Neural progenitor cell (in vitro differentiated cells): ENCODE results near the gene FARS2. TPM values are rescaled to one million over a fixed set of nuclear protein-coding genes. Genes with fewer than 3 reads are reported as not detected.

Experiments
- DNase-seq: peaks from one replicate; pipeline ENCODE4 v3.0.0-alpha.2; 2016; ENCODE audit warnings: low spot score
- H2AFZ ChIP-seq: fragments of 200-600 bp; sonication (generic); replicated peaks from 2 replicates; pipeline ENCODE4 v1.6.1; 2016; ENCODE audit warnings: antibody characterized with exemption
- H3F3A ChIP-seq: fragments of 200-600 bp; sonication (generic); 2 replicates; pipeline ENCODE4 v1.6.1; 2016; ENCODE audit warnings: antibody characterized with exemption, low read depth
- H3K27ac ChIP-seq: fragments of 200-600 bp; sonication (generic); 2 replicates; pipeline ENCODE4 v1.5.1; 2016; ENCODE audit warnings: mild to moderate bottlenecking
- H3K27me3 ChIP-seq: fragments of 200-600 bp; sonication (generic); 2 replicates; pipeline ENCODE4 v1.6.1; 2016; ENCODE audit warnings: mild to moderate bottlenecking, moderate library complexity
- H3K36me3 ChIP-seq: fragments of 200-600 bp; sonication (generic); 2 replicates; pipeline ENCODE4 v1.5.1; 2016
- H3K4me1 ChIP-seq: fragments of 200-600 bp; sonication (generic); 2 replicates; pipeline ENCODE4 v1.6.1; 2016; ENCODE audit warnings: mixed run types
- H3K4me2 ChIP-seq: fragments of 200-600 bp; sonication (generic); 2 replicates; pipeline ENCODE4 v1.6.1; 2016
- H3K4me3 ChIP-seq: fragments of 200-600 bp; sonication (generic); 2 replicates; pipeline ENCODE4 v1.5.1; 2016
- H3K79me2 ChIP-seq: fragments of 200-600 bp; sonication (generic); 2 replicates; pipeline ENCODE4 v1.6.1; 2016; ENCODE audit warnings: low read depth
- H3K9ac ChIP-seq: fragments of 200-600 bp; sonication (generic); 2 replicates; pipeline ENCODE4 v1.6.1; 2016
- H3K9me3 ChIP-seq: fragments of 200-600 bp; sonication (generic); 2 replicates; pipeline ENCODE4 v1.5.1; 2016; ENCODE audit warnings: low read depth
- H4K20me1 ChIP-seq: fragments of 200-600 bp; sonication (generic); 2 replicates; pipeline ENCODE4 v1.6.1; 2016; ENCODE audit warnings: low read depth
- H3K27ac Mint-ChIP-seq: 3 replicates; pipeline ENCODE4 v1.8.0; 2021; ENCODE audit warnings: mixed read lengths
- H3K27me3 Mint-ChIP-seq: 2 replicates; pipeline ENCODE4 v1.8.0; 2022; ENCODE audit warnings: low read depth, mild to moderate bottlenecking, inconsistent platforms, moderate library complexity, mixed read lengths; ENCODE audit not compliant: insufficient read depth
- H3K36me3 Mint-ChIP-seq: 3 replicates; pipeline ENCODE4 v1.8.0; 2021; ENCODE audit warnings: mixed read lengths
- H3K4me1 Mint-ChIP-seq: 3 replicates; pipeline ENCODE4 v1.8.0; 2021; ENCODE audit warnings: mixed read lengths
- H3K4me3 Mint-ChIP-seq: 3 replicates; pipeline ENCODE4 v1.8.0; 2021; ENCODE audit warnings: mild to moderate bottlenecking, moderate library complexity, mixed read lengths
- H3K9me3 Mint-ChIP-seq: 3 replicates; pipeline ENCODE4 v1.8.0; 2020; ENCODE audit warnings: mixed read lengths
- CTCF ChIP-seq: fragments of 200-600 bp; sonication (generic); IDR thresholded peaks from 2 replicates; pipeline ENCODE4 v1.5.1; 2017; ENCODE audit warnings: antibody characterized with exemption, mild to moderate bottlenecking
- EZH2 ChIP-seq: fragments of 200-600 bp; sonication (generic); IDR thresholded peaks from 2 replicates; pipeline ENCODE4 v1.6.1; 2017; ENCODE audit warnings: antibody characterized with exemption, mild to moderate bottlenecking, moderate library complexity
- EZH2phosphoT487 ChIP-seq: fragments of 200-600 bp; sonication (generic); IDR thresholded peaks from 2 replicates; pipeline ENCODE4 v1.6.1; 2017; ENCODE audit warnings: antibody characterized with exemption
- total RNA-seq: library from RNA; depleted of rRNA; stranded (reverse); fragments of >200 nt; gene quantifications from 2 replicates; pipeline ENCODE4 v1.2.3, GENCODE V29; 2015; ENCODE audit warnings: low replicate concordance

The FARS2 gene
- total RNA-seq, 1 donor from 2014 or later: 10.8 TPM

GRCh38 chr6:5285081-5285480 is 23.8 kb downstream of the FARS2 start:
- Histone ChIP-seq H3K27me3 (no peaks in the 10 kb centered on the region), H4K20me1 (peaks cover 4% of the 10 kb centered on the region), H3K4me2 (no peak overlapping the region), H3K4me1 (no peaks in the 10 kb centered on the region), H3K79me2 (peaks cover 9% of the 10 kb centered on the region), H3K9me3 (no peaks in the 10 kb centered on the region), H3K4me3 (no peak overlapping the region), H2AFZ (no peak overlapping the region), H3K36me3 (no peaks in the 10 kb centered on the region), H3K9ac (no peak overlapping the region), H3F3A (no peaks in the 10 kb centered on the region), H3K27ac (no peak overlapping the region)
- no peak for DNase-seq
- H3K27me3 Mint-ChIP-seq: peaks cover 2% of the 10 kb centered on the region
- H3K27ac Mint-ChIP-seq: no peak overlapping the region
- H3K9me3 Mint-ChIP-seq: no peaks in the 10 kb centered on the region
- H3K4me1 Mint-ChIP-seq: peaks cover 9% of the 10 kb centered on the region
- no peak for TF ChIP-seq CTCF
- no peak for TF ChIP-seq EZH2
- TF ChIP-seq EZH2phosphoT487: no peak
- H3K4me3 Mint-ChIP-seq: no peak overlapping the region
- H3K36me3 Mint-ChIP-seq: no peaks in the 10 kb centered on the region

GRCh38 chr6:5285526-5285925 is 24.2 kb downstream of the FARS2 start:
- no peaks in the 10 kb centered on the region for H3K4me1 ChIP-seq
- no peak overlapping the region for H2AFZ ChIP-seq
- no peak for TF ChIP-seq EZH2phosphoT487
- no peak overlapping the region for H3K4me2 ChIP-seq
- Mint-ChIP-seq H3K27me3 (peaks cover 2% of the 10 kb centered on the region), H3K4me3 (no peak overlapping the region), H3K36me3 (no peaks in the 10 kb centered on the region), H3K4me1 (peaks cover 9% of the 10 kb centered on the region), H3K27ac (no peak overlapping the region), H3K9me3 (no peaks in the 10 kb centered on the region)
- peaks cover 9% of the 10 kb centered on the region for H3K79me2 ChIP-seq
- H3K27me3 ChIP-seq: no peaks in the 10 kb centered on the region
- no peaks in the 10 kb centered on the region for H3K9me3 ChIP-seq
- H3K27ac ChIP-seq: no peak overlapping the region
- no peak for DNase-seq
- H3K9ac ChIP-seq: no peak overlapping the region
- no peaks in the 10 kb centered on the region for H3K36me3 ChIP-seq
- peaks cover 4% of the 10 kb centered on the region for H4K20me1 ChIP-seq
- H3K4me3 ChIP-seq: no peak overlapping the region
- no peaks in the 10 kb centered on the region for H3F3A ChIP-seq

GRCh38 chr6:5286780-5287179 is 25.5 kb downstream of the FARS2 start:
- Histone ChIP-seq H3K27me3 (no peaks in the 10 kb centered on the region), H3K4me2 (no peak overlapping the region), H3K27ac (no peak overlapping the region), H3K79me2 (peaks cover 9% of the 10 kb centered on the region), H3K9me3 (no peaks in the 10 kb centered on the region), H3K9ac (no peak overlapping the region), H3K4me3 (no peak overlapping the region), H3F3A (no peaks in the 10 kb centered on the region), H2AFZ (no peak overlapping the region), H4K20me1 (peaks cover 4% of the 10 kb centered on the region), H3K4me1 (no peaks in the 10 kb centered on the region), H3K36me3 (no peaks in the 10 kb centered on the region)
- peaks cover 9% of the 10 kb centered on the region for H3K4me1 Mint-ChIP-seq
- DNase-seq: no peak
- H3K36me3 Mint-ChIP-seq: no peaks in the 10 kb centered on the region
- no peak overlapping the region for H3K27ac Mint-ChIP-seq
- no peak overlapping the region for H3K4me3 Mint-ChIP-seq
- H3K9me3 Mint-ChIP-seq: no peaks in the 10 kb centered on the region
- H3K27me3 Mint-ChIP-seq: peaks cover under 1% of the 10 kb centered on the region
- TF ChIP-seq EZH2: no peak
- TF ChIP-seq EZH2phosphoT487: no peak
- TF ChIP-seq CTCF: no peak

- no peaks in the 10 kb centered on the region for H3K27me3 ChIP-seq
- no peaks in the 10 kb centered on the region for H3F3A ChIP-seq
- TF ChIP-seq EZH2: no peak
- TF ChIP-seq CTCF: no peak
- TF ChIP-seq EZH2phosphoT487: no peak
- H3K9ac ChIP-seq: no peak overlapping the region
- H2AFZ ChIP-seq: no peak overlapping the region
- H3K9me3 ChIP-seq: no peaks in the 10 kb centered on the region
- H3K4me2 ChIP-seq: no peak overlapping the region
- no peak overlapping the region for H3K27ac Mint-ChIP-seq
- H3K79me2 ChIP-seq: peaks cover 5% of the 10 kb centered on the region
- no peaks in the 10 kb centered on the region for H3K9me3 Mint-ChIP-seq
- H3K27me3 Mint-ChIP-seq: peaks cover 2% of the 10 kb centered on the region
- no peak for DNase-seq
- H4K20me1 ChIP-seq: peaks cover 4% of the 10 kb centered on the region
- no peak overlapping the region for H3K4me3 Mint-ChIP-seq
- no peak overlapping the region for H3K27ac ChIP-seq
- no peak overlapping the region for H3K4me3 ChIP-seq
- H3K36me3 ChIP-seq: no peaks in the 10 kb centered on the region
- H3K4me1 ChIP-seq: no peaks in the 10 kb centered on the region
- H3K4me1 Mint-ChIP-seq: peaks cover 5% of the 10 kb centered on the region
- H3K36me3 Mint-ChIP-seq: no peaks in the 10 kb centered on the region
Observed at GRCh38 chr6:5287205-5287965, 26.1 kb downstream of the FARS2 start.
